ENCODE data around the gene TAB2. TPM values are rescaled to one million over a fixed set of nuclear protein-coding genes. Genes with fewer than 3 reads are reported as not detected.

Gene TAB2
- total and polyA plus RNA-seq, 9 of the 15 experiments (the other 6 are each of a cell fraction or from before 2014, with no cell fraction given), result 9.1 to 38.3 (median 18.6) TPM

DNA sequence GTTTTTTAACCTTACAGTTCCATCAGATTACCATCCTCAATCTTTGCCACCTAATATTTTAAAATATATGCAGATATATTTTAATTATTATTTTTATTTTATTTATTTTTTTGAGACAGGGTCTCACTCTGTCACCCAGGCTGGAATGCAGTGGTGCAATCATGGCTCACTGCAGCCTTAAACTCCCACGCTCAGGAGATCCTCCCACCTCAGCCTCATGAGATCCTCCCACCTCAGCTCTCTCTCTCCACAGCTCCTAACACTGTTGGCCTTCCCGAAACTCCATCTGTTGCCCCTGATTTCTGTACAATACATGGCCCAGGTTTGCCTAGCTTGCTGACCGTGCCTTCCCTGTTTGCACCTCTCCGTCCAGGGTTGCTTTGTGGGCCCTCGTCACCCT, 4.4 kb upstream of the TAB2 start (continued):
- peak; percentile 35; the same call in 1 of the 2 replicates for TF ChIP-seq CEBPB (tag; IDR thresholded peaks at IDR 0.05)

DNA sequence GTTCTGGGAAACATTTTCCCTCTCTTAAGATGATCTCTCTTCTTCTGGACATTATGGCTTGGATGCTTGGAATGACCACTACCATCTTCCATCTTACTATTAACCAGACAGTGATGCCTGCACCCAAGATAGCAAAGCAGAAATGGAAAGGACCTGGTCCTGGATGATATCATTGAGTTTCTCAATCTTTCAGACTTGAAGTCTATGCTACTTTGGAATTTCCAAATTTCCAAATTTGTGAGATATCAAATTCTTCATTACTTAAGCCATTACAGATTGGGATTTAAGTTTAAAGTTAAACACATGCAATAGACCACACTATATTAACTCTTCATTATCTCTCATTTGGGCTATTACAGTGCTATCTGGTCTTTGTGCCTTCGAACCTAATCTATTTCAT, 3.7 kb upstream of the TAB2 start:
- H4K20me1 ChIP-seq (replicated peaks; ENCODE audit: control insufficient read depth, insufficient read depth, low read length), result peaks cover 5% of the 10 kb centered on the region; the same call in 1 of the 2 replicates
- in situ Hi-C loops (cut with MboI) (no loop called here), intact Hi-C loops (cut with micrococcal nuclease) (no loop called here)
- FAIRE-seq (no peak), DNase-seq (ENCODE audit: extremely low read depth in 1 of 4, low spot score in 3 of 4) (no peak), ATAC-seq (no peak)
- 17% methylated on average over 1 of the region's 1 CpG for WGBS (ENCODE audit: insufficient coverage, low coverage, missing lambda C conversion rate)
- H3K9me3 ChIP-seq (replicated peaks; ENCODE audit: control insufficient read depth, insufficient read depth, low read depth, low read length), result no peaks in the 10 kb centered on the region
- BruUV-seq (replicated peaks), result no TSS peak
- POLR2A ChIA-PET, result no interaction called here
- peaks cover 5 to 12% of the 10 kb centered on the region in 2 experiments; a peak in 4 of 5 replicates for H3K4me1 ChIP-seq (replicated peaks in 1 of 2; ENCODE audit: control insufficient read depth in 2 of 2, insufficient read depth in 2 of 2, low read length in 2 of 2)
- H3K79me2 ChIP-seq (ENCODE audit: control insufficient read depth, insufficient read depth, low read length), result peaks cover 17% of the 10 kb centered on the region
- no peak overlapping the region for H3K9ac ChIP-seq (ENCODE audit: insufficient read depth in 1 of 2, low read depth in 2 of 2, low read length in 2 of 2)
- H3K36me3 ChIP-seq (ENCODE audit: control insufficient read depth, insufficient read depth, low read length), result no peaks in the 10 kb centered on the region
- H3K4me3 ChIP-seq, result no peak overlapping the region
- H2AFZ ChIP-seq (ENCODE audit: low read depth, low read length), result no peak overlapping the region
- H3K27me3 ChIP-seq (ENCODE audit: control insufficient read depth in 2 of 2, insufficient read depth in 2 of 2, low read length in 2 of 2), result no peaks in the 10 kb centered on the region; a peak in 2 of 5 replicates
- H3K4me2 ChIP-seq (ENCODE audit: insufficient read depth, low read length), result no peak overlapping the region
- CTCF ChIA-PET (ENCODE audit: low intra/inter-chr PET ratio), result no interaction called here
- H3K27ac ChIP-seq (ENCODE audit: extremely low read depth, low read depth, low read length), result no peak overlapping the region
- no peaks in the 10 kb centered on the region for H3K9me1 ChIP-seq (ENCODE audit: control insufficient read depth, insufficient read depth, low read length)
- no peak for TF ChIP-seq PTBP1 (IDR thresholded peaks at IDR 0.05; ENCODE audit: low read depth, low read length)
- TF ChIP-seq RAD51 (IDR thresholded peaks at IDR 0.05; ENCODE audit: borderline replicate concordance, low read depth), result no peak
- no peak for TF ChIP-seq CBX3 (IDR thresholded peaks at IDR 0.05; ENCODE audit: borderline replicate concordance in 1 of 2, low read length in 2 of 2)
- TF ChIP-seq ZEB2 (IDR thresholded peaks at IDR 0.05), result no peak
- TF ChIP-seq TEAD2 (tag; IDR thresholded peaks at IDR 0.05), result no peak
- TF ChIP-seq ZNF354B (CRISPR knock-in tag; IDR thresholded peaks at IDR 0.05), result no peak
- no peak for TF ChIP-seq U2AF1 (optimal IDR thresholded peaks at IDR 0.05; ENCODE audit: low read depth, low read length)
- no peak for TF ChIP-seq NR4A1 (CRISPR knock-in tag; IDR thresholded peaks at IDR 0.05)
- no peak for TF ChIP-seq NR4A1 (tag; IDR thresholded peaks at IDR 0.05)
- no peak for TF ChIP-seq FOS (IDR thresholded peaks at IDR 0.05; ENCODE audit: extremely low read depth, insufficient read length)
- no peak for TF ChIP-seq ZBED1 (IDR thresholded peaks at IDR 0.05)
- no peak for TF ChIP-seq ZNF77 (CRISPR knock-in tag; IDR thresholded peaks at IDR 0.05)
- no peak for TF ChIP-seq ZKSCAN1 (IDR thresholded peaks at IDR 0.05; ENCODE audit: low read depth, low read length)
- TF ChIP-seq, protein P1, sequence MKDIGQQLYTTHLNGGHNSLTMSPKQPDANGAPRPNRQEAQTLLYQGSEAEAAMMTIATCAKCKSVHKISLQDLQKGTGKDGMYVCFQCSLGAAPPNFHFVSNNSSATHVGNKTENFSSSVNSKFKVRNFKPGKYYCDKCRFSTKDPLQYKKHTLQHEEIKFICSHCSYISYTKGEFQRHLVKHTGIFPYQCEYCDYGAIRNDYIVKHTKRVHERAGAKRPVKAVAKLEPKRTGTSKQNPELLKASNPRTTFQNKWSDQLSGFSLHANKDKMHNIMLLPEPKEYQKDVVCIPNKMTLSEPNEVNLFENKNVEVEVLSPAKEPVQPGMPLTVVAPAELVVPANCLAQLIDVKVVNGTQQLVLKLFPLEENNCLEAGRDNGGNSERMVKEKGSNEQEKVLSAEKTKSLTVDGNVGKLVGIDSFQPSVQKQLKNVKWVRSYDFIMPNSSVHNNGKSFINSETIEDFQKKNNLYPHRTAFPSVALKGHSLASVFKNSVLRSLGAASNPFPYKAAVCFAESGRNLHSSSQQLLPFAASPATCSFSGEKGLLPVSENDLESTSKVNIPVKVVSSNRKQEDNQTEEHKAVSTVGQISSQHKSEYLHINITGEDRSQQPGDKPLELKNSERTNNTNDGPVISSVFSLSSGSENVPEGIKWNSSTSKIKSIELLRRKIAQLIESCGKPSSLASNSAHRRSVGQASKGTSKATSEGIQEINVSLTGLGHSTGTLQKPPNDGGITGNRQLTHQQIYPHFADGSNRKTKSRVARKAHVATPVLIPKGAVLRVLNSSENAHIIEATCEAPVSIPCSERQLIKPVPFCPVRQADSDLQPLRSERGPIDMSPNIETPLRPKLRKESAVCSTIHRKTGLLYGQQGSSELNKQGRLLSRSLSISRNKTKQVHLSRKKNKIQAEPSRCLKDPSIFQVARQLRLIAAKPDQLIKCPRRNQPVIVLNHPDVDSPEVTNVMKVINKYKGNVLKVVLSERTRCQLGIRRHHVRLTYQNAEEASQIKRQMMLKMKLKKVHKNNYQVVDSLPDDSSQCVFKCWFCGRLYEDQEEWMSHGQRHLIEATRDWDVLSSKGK (CRISPR knock-in tag; IDR thresholded peaks at IDR 0.05), result no peak
- TF ChIP-seq ATF7 (IDR thresholded peaks at IDR 0.05), result no peak
- no peak for TF ChIP-seq NCOA6 (IDR thresholded peaks at IDR 0.05)
- TF ChIP-seq, protein P2, sequence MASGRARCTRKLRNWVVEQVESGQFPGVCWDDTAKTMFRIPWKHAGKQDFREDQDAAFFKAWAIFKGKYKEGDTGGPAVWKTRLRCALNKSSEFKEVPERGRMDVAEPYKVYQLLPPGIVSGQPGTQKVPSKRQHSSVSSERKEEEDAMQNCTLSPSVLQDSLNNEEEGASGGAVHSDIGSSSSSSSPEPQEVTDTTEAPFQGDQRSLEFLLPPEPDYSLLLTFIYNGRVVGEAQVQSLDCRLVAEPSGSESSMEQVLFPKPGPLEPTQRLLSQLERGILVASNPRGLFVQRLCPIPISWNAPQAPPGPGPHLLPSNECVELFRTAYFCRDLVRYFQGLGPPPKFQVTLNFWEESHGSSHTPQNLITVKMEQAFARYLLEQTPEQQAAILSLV (tag; IDR thresholded peaks at IDR 0.05), result no peak
- no peak for TF ChIP-seq ZBTB8A (IDR thresholded peaks at IDR 0.05; ENCODE audit: partially characterized antibody)
- TF ChIP-seq ASH1L (IDR thresholded peaks at IDR 0.05; ENCODE audit: borderline replicate concordance, low read depth, partially characterized antibody), result no peak
- no peak for TF ChIP-seq SMARCC2 (IDR thresholded peaks at IDR 0.05; ENCODE audit: low read depth)
